SK-N-SH treated with all-trans-retinoic acid at 6 μM for 48 hours (cell line): ENCODE results near the gene CMTR1.
"Not testable (repeated sequence)": the region's sequence is repeated elsewhere in the genome, so short reads cannot be mapped to it uniquely, and the experiment has no call there.

Experiments
- ATAC-seq: fragments of 200-7000 bp; cut with Tn5 transposase; 3 replicates; pipeline ENCODE4 v1.9.1; 2020; ENCODE audit warnings: mild to moderate bottlenecking, moderate library complexity
- ARNTL ChIP-seq: fragments of 450-650 bp; formaldehyde crosslinking; IDR thresholded peaks from 2 replicates; pipeline ENCODE4 v1.5.0; 2020; ENCODE audit warnings: low read depth, mild to moderate bottlenecking, moderate library complexity, borderline replicate concordance
- BACH2 ChIP-seq: fragments of 250-450 bp; sonication (Bioruptor Pico); IDR thresholded peaks from 2 replicates; pipeline ENCODE4 v1.9.0; 2021; ENCODE audit warnings: mild to moderate bottlenecking, borderline replicate concordance
- CSDC2 ChIP-seq: fragments of 250-450 bp; sonication (Bioruptor Pico); IDR thresholded peaks from 2 replicates; pipeline ENCODE4 v1.5.0; 2020; ENCODE audit warnings: mild to moderate bottlenecking, moderate library complexity
- ESRRG ChIP-seq: fragments of 250-450 bp; sonication (Bioruptor Pico); IDR thresholded peaks from 2 replicates; pipeline ENCODE4 v1.6.1; 2021; ENCODE audit warnings: mild to moderate bottlenecking
- GLIS3 ChIP-seq: fragments of 250-450 bp; sonication (Bioruptor Pico); IDR thresholded peaks from 2 replicates; pipeline ENCODE4 v1.5.0; 2020; ENCODE audit warnings: mild to moderate bottlenecking, moderate library complexity
- ISL1 ChIP-seq: fragments of 250-450 bp; sonication (Bioruptor Pico); IDR thresholded peaks from 2 replicates; pipeline ENCODE4 v2.1.2; 2022; ENCODE audit warnings: mild to moderate bottlenecking, moderate library complexity
- OSR1 ChIP-seq: fragments of 250-450 bp; sonication (Bioruptor Pico); IDR thresholded peaks from 2 replicates; pipeline ENCODE4 v1.8.0; 2022; ENCODE audit warnings: moderate library complexity, mild to moderate bottlenecking, inconsistent platforms
- PPARA ChIP-seq: fragments of 250-450 bp; sonication (Bioruptor Pico); IDR thresholded peaks from 2 replicates; pipeline ENCODE4 v1.5.0; 2020; ENCODE audit warnings: mild to moderate bottlenecking, borderline replicate concordance
- RARB ChIP-seq: fragments of 250-450 bp; sonication (Bioruptor Pico); IDR thresholded peaks from 2 replicates; pipeline ENCODE4 v1.8.0; 2021; ENCODE audit warnings: mild to moderate bottlenecking, moderate library complexity
- SNAI2 ChIP-seq: fragments of 250-450 bp; sonication (Bioruptor Pico); IDR thresholded peaks from 2 replicates; pipeline ENCODE4 v1.5.0; 2020; ENCODE audit warnings: mild to moderate bottlenecking, moderate library complexity
- TCF4 ChIP-seq: fragments of 250-450 bp; sonication (Bioruptor Pico); IDR thresholded peaks from 2 replicates; pipeline ENCODE4 v1.8.0; 2021; ENCODE audit warnings: mild to moderate bottlenecking, moderate library complexity, borderline replicate concordance
- TOX ChIP-seq: fragments of 250-450 bp; sonication (Bioruptor Pico); IDR thresholded peaks from 2 replicates; pipeline ENCODE4 v1.8.0; 2021; ENCODE audit warnings: mild to moderate bottlenecking, moderate library complexity, borderline replicate concordance
- ZC3H10 ChIP-seq: fragments of 250-450 bp; sonication (Bioruptor Pico); IDR thresholded peaks from 2 replicates; pipeline ENCODE4 v1.5.1; 2021; ENCODE audit warnings: mild to moderate bottlenecking, moderate library complexity
- ZFP3 ChIP-seq: fragments of 250-450 bp; sonication (Bioruptor Pico); IDR thresholded peaks from 2 replicates; pipeline ENCODE4 v1.5.0; 2020; ENCODE audit warnings: mild to moderate bottlenecking, moderate library complexity
- ZFP30 ChIP-seq: fragments of 450-650 bp; formaldehyde crosslinking; IDR thresholded peaks from 2 replicates; pipeline ENCODE4 v1.5.0; 2022; ENCODE audit warnings: mild to moderate bottlenecking, moderate library complexity
- ZNF565 ChIP-seq: fragments of 450-650 bp; formaldehyde crosslinking; conservative IDR thresholded peaks from 2 replicates; pipeline ENCODE4 v1.5.0; 2020; ENCODE audit warnings: low read depth, mild to moderate bottlenecking, moderate library complexity
- ZNF8 ChIP-seq: fragments of 450-650 bp; formaldehyde crosslinking; IDR thresholded peaks from 2 replicates; pipeline ENCODE4 v1.5.0; 2020; ENCODE audit warnings: mild to moderate bottlenecking, moderate library complexity
- TF ChIP-seq, protein P1 (sequence below): fragments of 250-450 bp; sonication (Bioruptor Pico); IDR thresholded peaks from 2 replicates; pipeline ENCODE4 v1.8.0; 2020; ENCODE audit warnings: mild to moderate bottlenecking, moderate library complexity, borderline replicate concordance
- TF ChIP-seq, protein P2 (sequence below): fragments of 250-450 bp; sonication (Bioruptor Pico); IDR thresholded peaks from 2 replicates; pipeline ENCODE4 v1.5.0; 2020; ENCODE audit warnings: mild to moderate bottlenecking, moderate library complexity
- TF ChIP-seq, protein P3 (sequence below): fragments of 250-450 bp; sonication (Bioruptor Pico); IDR thresholded peaks from 2 replicates; pipeline ENCODE4 v1.5.1; 2020; ENCODE audit warnings: low read depth, mild to moderate bottlenecking, moderate library complexity
- TF ChIP-seq, protein P4 (sequence below): fragments of 250-450 bp; sonication (Bioruptor Pico); IDR thresholded peaks from 2 replicates; pipeline ENCODE4 v1.5.1; 2021; ENCODE audit warnings: mild to moderate bottlenecking, moderate library complexity

The CMTR1 gene

DNA sequence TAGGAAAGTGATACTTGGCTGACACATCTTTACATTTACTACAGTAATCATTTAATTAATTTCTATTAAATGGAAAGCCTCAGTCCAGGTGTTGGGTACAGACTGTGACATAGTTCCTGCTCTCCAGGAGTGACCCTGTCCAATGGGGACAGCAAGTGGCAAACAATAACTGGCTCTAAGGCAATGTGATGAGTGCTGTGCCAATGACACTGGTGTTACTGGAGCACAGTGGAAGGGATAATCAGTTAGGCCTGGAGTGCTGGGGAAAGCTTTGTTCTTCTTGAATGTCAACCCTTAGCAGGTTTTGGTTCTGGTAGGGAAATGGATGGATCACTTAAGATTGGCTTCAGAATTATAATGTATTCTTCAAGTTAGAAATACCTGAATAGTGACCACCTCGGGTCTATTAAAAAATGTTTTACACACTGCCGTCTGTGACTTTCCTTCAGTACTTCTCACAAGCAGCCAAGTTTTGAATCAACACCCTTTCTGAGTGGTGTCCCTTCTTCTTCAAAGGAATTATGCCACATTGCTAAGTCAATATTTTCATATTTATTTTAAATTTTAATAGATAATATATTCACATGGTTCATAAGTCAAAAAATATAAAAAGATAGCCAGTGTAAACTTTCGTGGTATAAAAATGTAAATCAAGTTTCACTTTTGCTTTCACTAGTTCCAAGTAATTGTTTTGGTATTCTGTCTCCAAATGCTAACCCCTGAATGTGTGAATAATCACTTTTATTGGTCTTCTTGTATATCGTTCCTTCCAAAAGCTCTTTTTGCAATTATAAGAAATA, 9.6 kb downstream of the CMTR1 start:
- no peak for ATAC-seq
- TF ChIP-seq ZNF8 (CRISPR knock-in tag): no peak
- TF ChIP-seq, protein P1, sequence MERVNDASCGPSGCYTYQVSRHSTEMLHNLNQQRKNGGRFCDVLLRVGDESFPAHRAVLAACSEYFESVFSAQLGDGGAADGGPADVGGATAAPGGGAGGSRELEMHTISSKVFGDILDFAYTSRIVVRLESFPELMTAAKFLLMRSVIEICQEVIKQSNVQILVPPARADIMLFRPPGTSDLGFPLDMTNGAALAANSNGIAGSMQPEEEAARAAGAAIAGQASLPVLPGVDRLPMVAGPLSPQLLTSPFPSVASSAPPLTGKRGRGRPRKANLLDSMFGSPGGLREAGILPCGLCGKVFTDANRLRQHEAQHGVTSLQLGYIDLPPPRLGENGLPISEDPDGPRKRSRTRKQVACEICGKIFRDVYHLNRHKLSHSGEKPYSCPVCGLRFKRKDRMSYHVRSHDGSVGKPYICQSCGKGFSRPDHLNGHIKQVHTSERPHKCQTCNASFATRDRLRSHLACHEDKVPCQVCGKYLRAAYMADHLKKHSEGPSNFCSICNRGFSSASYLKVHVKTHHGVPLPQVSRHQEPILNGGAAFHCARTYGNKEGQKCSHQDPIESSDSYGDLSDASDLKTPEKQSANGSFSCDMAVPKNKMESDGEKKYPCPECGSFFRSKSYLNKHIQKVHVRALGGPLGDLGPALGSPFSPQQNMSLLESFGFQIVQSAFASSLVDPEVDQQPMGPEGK: no peak
- TF ChIP-seq, protein P2, sequence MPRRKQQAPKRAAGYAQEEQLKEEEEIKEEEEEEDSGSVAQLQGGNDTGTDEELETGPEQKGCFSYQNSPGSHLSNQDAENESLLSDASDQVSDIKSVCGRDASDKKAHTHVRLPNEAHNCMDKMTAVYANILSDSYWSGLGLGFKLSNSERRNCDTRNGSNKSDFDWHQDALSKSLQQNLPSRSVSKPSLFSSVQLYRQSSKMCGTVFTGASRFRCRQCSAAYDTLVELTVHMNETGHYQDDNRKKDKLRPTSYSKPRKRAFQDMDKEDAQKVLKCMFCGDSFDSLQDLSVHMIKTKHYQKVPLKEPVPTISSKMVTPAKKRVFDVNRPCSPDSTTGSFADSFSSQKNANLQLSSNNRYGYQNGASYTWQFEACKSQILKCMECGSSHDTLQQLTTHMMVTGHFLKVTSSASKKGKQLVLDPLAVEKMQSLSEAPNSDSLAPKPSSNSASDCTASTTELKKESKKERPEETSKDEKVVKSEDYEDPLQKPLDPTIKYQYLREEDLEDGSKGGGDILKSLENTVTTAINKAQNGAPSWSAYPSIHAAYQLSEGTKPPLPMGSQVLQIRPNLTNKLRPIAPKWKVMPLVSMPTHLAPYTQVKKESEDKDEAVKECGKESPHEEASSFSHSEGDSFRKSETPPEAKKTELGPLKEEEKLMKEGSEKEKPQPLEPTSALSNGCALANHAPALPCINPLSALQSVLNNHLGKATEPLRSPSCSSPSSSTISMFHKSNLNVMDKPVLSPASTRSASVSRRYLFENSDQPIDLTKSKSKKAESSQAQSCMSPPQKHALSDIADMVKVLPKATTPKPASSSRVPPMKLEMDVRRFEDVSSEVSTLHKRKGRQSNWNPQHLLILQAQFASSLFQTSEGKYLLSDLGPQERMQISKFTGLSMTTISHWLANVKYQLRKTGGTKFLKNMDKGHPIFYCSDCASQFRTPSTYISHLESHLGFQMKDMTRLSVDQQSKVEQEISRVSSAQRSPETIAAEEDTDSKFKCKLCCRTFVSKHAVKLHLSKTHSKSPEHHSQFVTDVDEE (CRISPR knock-in tag): no peak
- TF ChIP-seq, protein P3, sequence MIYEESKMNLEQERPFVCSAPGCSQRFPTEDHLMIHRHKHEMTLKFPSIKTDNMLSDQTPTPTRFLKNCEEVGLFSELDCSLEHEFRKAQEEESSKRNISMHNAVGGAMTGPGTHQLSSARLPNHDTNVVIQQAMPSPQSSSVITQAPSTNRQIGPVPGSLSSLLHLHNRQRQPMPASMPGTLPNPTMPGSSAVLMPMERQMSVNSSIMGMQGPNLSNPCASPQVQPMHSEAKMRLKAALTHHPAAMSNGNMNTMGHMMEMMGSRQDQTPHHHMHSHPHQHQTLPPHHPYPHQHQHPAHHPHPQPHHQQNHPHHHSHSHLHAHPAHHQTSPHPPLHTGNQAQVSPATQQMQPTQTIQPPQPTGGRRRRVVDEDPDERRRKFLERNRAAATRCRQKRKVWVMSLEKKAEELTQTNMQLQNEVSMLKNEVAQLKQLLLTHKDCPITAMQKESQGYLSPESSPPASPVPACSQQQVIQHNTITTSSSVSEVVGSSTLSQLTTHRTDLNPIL (CRISPR knock-in tag): no peak
- no peak for TF ChIP-seq CSDC2
- TF ChIP-seq ARNTL (CRISPR knock-in tag): no peak
- TF ChIP-seq TOX (CRISPR knock-in tag): no peak
- no peak for TF ChIP-seq ZFP30 (CRISPR knock-in tag)
- TF ChIP-seq SNAI2: no peak
- TF ChIP-seq TCF4: no peak

DNA sequence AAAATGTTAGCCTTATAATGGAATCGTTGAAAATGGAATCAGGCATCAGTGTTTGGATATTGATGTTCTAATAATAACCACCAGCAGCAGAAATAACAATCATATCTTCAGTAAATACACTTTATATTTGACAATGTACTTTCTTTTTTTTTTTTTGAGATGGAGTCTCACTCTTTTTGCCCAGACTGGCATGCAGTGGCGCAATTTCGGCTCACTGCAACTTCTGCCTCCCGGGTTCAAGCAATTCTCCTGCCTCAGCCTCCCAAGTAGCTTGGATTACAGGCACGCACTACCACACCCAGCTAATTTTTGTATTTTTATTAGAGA, 10.2 kb downstream of the CMTR1 start:
- ATAC-seq: not testable (repeated sequence)

DNA sequence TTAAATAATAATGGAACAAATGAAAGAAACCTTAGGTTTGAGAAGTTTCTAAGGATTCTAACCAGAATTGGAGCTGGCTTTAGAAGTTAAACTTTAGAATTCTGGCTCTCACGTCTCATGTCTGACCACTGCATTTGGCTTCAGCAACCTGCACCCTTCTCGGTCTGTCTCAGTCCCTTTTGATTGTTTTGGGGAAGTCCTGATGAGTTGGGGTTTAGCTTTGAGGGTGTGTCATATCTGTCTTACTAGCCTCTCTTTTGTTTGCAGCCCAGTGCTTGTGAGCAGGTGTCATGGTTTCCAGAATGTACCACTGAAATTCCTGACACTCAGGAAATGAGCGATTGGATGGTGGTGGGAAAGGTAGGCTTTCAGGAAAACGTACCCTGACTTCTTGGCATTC, 17.0 kb downstream of the CMTR1 start:
- TF ChIP-seq ISL1 (CRISPR knock-in tag): no peak
- no peak for TF ChIP-seq PPARA (CRISPR knock-in tag)
- TF ChIP-seq, protein P3 (CRISPR knock-in tag): no peak
- TF ChIP-seq SNAI2: no peak
- no peak for TF ChIP-seq ESRRG
- no peak for TF ChIP-seq ARNTL (CRISPR knock-in tag)
- no peak for TF ChIP-seq ZFP3 (CRISPR knock-in tag)
- TF ChIP-seq, protein P4, sequence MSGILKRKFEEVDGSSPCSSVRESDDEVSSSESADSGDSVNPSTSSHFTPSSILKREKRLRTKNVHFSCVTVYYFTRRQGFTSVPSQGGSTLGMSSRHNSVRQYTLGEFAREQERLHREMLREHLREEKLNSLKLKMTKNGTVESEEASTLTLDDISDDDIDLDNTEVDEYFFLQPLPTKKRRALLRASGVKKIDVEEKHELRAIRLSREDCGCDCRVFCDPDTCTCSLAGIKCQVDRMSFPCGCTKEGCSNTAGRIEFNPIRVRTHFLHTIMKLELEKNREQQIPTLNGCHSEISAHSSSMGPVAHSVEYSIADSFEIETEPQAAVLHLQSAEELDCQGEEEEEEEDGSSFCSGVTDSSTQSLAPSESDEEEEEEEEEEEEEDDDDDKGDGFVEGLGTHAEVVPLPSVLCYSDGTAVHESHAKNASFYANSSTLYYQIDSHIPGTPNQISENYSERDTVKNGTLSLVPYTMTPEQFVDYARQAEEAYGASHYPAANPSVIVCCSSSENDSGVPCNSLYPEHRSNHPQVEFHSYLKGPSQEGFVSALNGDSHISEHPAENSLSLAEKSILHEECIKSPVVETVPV: no peak
- TF ChIP-seq GLIS3: no peak
- TF ChIP-seq, protein P2 (CRISPR knock-in tag): no peak
- TF ChIP-seq CSDC2: no peak
- no peak for TF ChIP-seq TOX (CRISPR knock-in tag)
- TF ChIP-seq BACH2: no peak
- no peak for TF ChIP-seq OSR1 (CRISPR knock-in tag)
- TF ChIP-seq ZNF565 (CRISPR knock-in tag): no peak
- TF ChIP-seq ZNF8 (CRISPR knock-in tag): no peak
- TF ChIP-seq RARB (CRISPR knock-in tag): no peak
- TF ChIP-seq ZC3H10 (CRISPR knock-in tag): no peak
- no peak for TF ChIP-seq TCF4
- ATAC-seq: no peak
